GM12878 (cell line): ENCODE data around the gene ULBP2.

Source experiments
- CTCF ChIP-seq, 3 experiments: IDR thresholded peaks in 2 of 3; conservative IDR thresholded peaks in 1 of 3; 2 replicates each; pipeline ENCODE4 v1.5.1; 2011; ENCODE audit warnings: low read depth in 3 of 3, low read length in 3 of 3, mild to moderate bottlenecking in 3 of 3, control low read depth in 2 of 3, moderate library complexity in 2 of 3, inconsistent platforms in 1 of 3, mixed read lengths in 1 of 3; ENCODE audit not compliant: control insufficient read depth in 2 of 3, insufficient read depth in 1 of 3; ENCODE audit errors: extremely low read depth in 1 of 3
- EZH2 ChIP-seq: IDR thresholded peaks from 2 replicates; pipeline ENCODE4 v1.6.1; 2012; ENCODE audit warnings: low read depth, mild to moderate bottlenecking, control low read depth, inconsistent platforms, low read length, borderline replicate concordance; ENCODE audit not compliant: control insufficient read depth
- POLR2A ChIP-seq: IDR thresholded peaks from 2 replicates; pipeline ENCODE4 v1.6.1; 2011; ENCODE audit warnings: low read depth, mild to moderate bottlenecking, low read length
- POLR2AphosphoS5 ChIP-seq: IDR thresholded peaks from 2 replicates; pipeline ENCODE4 v1.6.1; 2011; ENCODE audit warnings: mild to moderate bottlenecking, low read length, inconsistent platforms
- RAD51 ChIP-seq: fragments of 450-650 bp; IDR thresholded peaks from 2 replicates; pipeline ENCODE4 v1.6.1; 2016; ENCODE audit warnings: moderate library complexity, mild to moderate bottlenecking, inconsistent platforms
- RFX5 ChIP-seq: IDR thresholded peaks from 2 replicates; pipeline ENCODE4 v1.6.1; 2011; ENCODE audit warnings: low read depth, low read length, improper control_type of control experiment
- SKIL ChIP-seq: fragments of 450-650 bp; IDR thresholded peaks from 2 replicates; pipeline ENCODE4 v1.6.1; 2017; ENCODE audit warnings: mild to moderate bottlenecking, low read depth, inconsistent platforms; ENCODE audit not compliant: poor library complexity, severe bottlenecking
- TCF12 ChIP-seq: IDR thresholded peaks from 2 replicates; pipeline ENCODE4 v1.6.1; 2011; ENCODE audit warnings: low read depth, mild to moderate bottlenecking, low read length
- USF2 ChIP-seq: IDR thresholded peaks from 2 replicates; pipeline ENCODE4 v1.6.1; 2011; ENCODE audit warnings: low read depth, low read length, improper control_type of control experiment, borderline replicate concordance
- ZNF207 ChIP-seq: fragments of 450-650 bp; IDR thresholded peaks from 2 replicates; pipeline ENCODE4 v1.6.1; 2014; ENCODE audit warnings: antibody characterized with exemption, mild to moderate bottlenecking, borderline replicate concordance
- ZSCAN29 ChIP-seq: fragments of 450-650 bp; IDR thresholded peaks from 2 replicates; pipeline ENCODE4 v1.6.1; 2017; ENCODE audit warnings: mild to moderate bottlenecking, moderate library complexity

- no peak for TF ChIP-seq TCF12
- no peak for TF ChIP-seq RFX5
- no peak for TF ChIP-seq POLR2A
- no peak for TF ChIP-seq CTCF (IDR thresholded peaks at IDR 0.05 in 2 of 3, conservative IDR thresholded peaks at IDR 0.05 in 1 of 3; ENCODE audit: control insufficient read depth in 2 of 3, extremely low read depth in 1 of 3, insufficient read depth in 1 of 3, low read depth in 3 of 3, low read length in 3 of 3)
- TF ChIP-seq RAD51: no peak
- TF ChIP-seq USF2: no peak
- TF ChIP-seq POLR2AphosphoS5: no peak
- TF ChIP-seq ZSCAN29: no peak
- no peak for TF ChIP-seq ZNF207
- no peak for TF ChIP-seq EZH2
- no peak for TF ChIP-seq SKIL
Measured at GRCh38 chr6:149913540-149914240, 28.1 kb upstream of the ULBP2 start.
